CD4-positive, alpha-beta T cell treated with Interleukin-4 for 1 hour (primary cell): ENCODE measurements around the gene ZSWIM2.
"Not testable (repeated sequence)": the region's sequence is repeated elsewhere in the genome, so short reads cannot be mapped to it uniquely, and the experiment has no call there.

Source experiments
- DNase-seq, 2 donors: peaks; one replicate each; pipeline ENCODE4 v3.0.0-alpha.2; 2020 to 2022

ZSWIM2 gene

GRCh38 chr2:186842373-186842772, 6.6 kb downstream of the ZSWIM2 start:
- DNase-seq = no peak

- DNase-seq = no peak
Observed at GRCh38 chr2:186841940-186842339, 7.0 kb downstream of the ZSWIM2 start.

DNA sequence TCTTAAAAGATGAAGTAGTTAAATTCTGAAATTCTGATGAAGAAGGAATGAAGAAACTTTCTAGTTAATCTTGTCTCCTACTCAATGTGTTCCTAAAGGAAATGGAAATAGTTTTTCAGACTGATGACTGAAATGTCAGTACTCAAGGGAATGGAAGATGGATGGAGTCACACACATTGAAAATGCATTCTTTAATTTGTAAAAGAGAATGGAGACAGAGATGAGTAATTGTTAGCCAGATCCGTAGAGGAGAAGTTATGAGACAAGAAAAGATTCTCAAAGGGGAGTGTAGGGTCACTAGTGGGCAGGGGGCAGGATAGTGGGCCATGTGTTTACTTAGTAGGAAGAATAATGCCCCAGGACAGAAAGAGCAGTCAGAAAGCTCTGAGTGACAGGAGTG, 13.3 kb downstream of the ZSWIM2 start:
- DNase-seq = no peak

GRCh38 chr2:186827862-186828492, 21.0 kb downstream of the ZSWIM2 start:
- no peak for DNase-seq

DNA sequence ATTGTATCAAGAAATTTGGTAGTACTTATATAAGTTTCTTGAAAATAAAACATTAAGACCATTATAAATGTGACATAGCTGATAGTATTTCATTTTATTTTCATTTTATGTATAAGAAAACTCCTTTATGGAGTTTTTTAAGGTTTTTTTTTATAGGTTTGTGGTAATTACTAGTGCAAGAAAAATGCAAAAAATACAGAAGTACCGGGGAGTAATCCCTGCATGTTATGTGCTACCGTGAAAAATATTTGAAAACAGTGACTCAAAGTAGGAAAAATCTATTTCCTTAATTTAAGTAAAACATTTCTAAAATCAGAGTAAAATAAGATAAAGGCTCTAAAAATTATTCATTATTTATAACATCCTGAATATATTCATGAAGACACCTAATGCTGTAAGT, 21.6 kb downstream of the ZSWIM2 start:
- no peak for DNase-seq

GRCh38 chr2:186822323-186822722, 26.6 kb downstream of the ZSWIM2 start:
- DNase-seq = no peak

DNA sequence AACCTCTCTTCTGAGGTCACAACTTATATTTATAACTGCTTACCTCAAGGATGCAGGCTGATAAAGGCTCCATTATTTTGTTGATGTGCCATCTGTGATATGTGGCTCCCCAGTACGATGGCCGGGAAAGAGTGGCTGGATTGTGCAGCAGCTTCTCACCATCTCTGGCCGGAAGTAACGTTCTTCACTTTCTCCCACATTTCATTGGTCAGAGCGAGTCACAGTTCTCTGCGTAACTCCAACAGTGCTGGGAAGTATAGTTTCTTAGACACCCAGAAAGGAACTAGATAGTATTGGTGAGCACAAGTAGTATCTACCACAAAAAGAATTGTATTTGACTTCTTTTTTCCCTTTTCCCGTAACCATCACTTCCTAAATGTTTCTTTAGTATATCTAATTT, 28.7 kb downstream of the ZSWIM2 start:
- no peak for DNase-seq

DNA sequence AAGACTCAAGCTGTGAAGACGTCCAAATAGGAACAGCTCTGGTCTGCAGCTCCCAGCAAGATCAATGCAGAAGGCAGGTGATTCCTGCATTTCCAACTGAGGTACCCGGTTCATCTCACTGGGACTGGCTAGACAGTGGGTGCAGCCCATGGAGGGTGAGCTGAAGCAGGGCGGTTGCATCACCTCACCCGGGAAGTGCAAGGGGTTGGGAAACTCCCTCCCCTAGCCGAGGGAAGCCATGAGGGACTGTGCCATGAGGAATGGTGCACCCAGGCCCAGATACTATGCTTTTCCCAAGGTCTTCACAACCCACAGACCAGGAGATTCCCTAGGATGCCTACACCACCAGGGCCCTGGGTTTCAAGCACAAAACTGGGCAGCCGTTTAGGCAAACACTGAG, 37.2 kb downstream of the ZSWIM2 start:
- DNase-seq = not testable (repeated sequence)

GRCh38 chr2:186806591-186806990, 42.4 kb downstream of the ZSWIM2 start:
- DNase-seq = no peak

- DNase-seq = not testable (repeated sequence)
Observed at GRCh38 chr2:186798604-186799003, 50.4 kb downstream of the ZSWIM2 start.

DNA sequence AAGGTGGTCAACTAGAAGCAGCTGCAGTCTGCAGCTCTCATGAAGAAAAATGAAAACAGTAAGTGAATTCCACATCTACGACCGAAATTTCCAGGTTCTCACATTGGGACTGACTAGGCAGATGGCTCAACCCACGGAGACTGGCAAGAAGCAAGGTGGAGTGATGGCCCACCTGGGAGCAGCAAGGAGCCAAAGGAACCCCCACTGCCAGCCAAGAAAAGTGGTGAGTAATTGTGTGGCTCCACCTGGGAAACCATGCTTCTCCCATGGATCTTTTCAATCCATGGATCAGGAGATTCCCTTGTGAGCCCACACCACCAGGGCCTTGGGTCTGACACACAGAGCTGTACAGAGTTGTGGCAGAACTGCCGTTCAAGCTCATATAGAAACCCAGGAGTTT, 64.0 kb downstream of the ZSWIM2 start:
- no peak for DNase-seq

DNA sequence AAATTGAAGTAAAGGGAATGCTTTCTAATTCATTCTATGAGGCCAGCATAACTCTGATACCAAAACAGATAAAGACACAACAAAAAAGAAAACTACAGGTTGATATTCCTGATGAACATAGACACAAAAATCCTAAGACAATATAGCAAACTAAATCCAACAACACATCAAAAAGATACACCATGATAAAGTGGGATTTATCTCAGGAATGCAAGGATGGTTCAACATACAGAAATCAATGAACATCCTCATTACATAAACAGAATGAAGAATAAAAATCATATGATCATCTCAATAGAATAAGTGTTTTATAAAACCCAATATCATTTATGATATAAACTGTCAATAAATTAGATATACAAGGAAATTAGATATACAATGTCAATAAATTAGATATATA, 65.7 kb downstream of the ZSWIM2 start:
- no peak for DNase-seq

GRCh38 chr2:186780701-186781316, 68.2 kb downstream of the ZSWIM2 start:
- DNase-seq = no peak
